Activated CD4-positive, alpha-beta T cell treated with anti-CD3 and anti-CD28 coated beads for 36 hours (primary cell): ENCODE data around the gene ATP8A1. TPM values are rescaled to one million over a fixed set of nuclear protein-coding genes. Genes with fewer than 3 reads are reported as not detected.

ENCODE experiments used
- ATAC-seq: fragments of 200-7000 bp; cut with Tn5 transposase; one replicate; pipeline ENCODE4 v1.10.0; 2021; ENCODE audit warnings: mild to moderate bottlenecking, moderate library complexity
- CTCF ChIA-PET: fragments of 350-600 bp; sonication (Branson Sonifier 250); formaldehyde crosslinking; loops from one replicate; lab custom pipeline; 2021; ENCODE audit warnings: antibody characterized with exemption; lab: Charles Lee
- POLR2A ChIA-PET: fragments of 350-600 bp; sonication (Branson Sonifier 250); formaldehyde crosslinking; loops from one replicate; lab custom pipeline; 2021; ENCODE audit warnings: antibody characterized with exemption, inconsistent platforms; lab: Charles Lee
- DNase-seq: peaks from one replicate; pipeline ENCODE4 v3.0.0-alpha.2; 2020
- H3K27ac Mint-ChIP-seq: one replicate; pipeline ENCODE4 v1.8.0; 2021; ENCODE audit warnings: mixed read lengths
- H3K27me3 Mint-ChIP-seq: one replicate; pipeline ENCODE4 v1.8.0; 2021; ENCODE audit warnings: mixed read lengths
- H3K36me3 Mint-ChIP-seq: one replicate; pipeline ENCODE4 v1.8.0; 2021; ENCODE audit warnings: low read depth, mixed read lengths
- H3K4me1 Mint-ChIP-seq: one replicate; pipeline ENCODE4 v1.8.0; 2021; ENCODE audit warnings: mixed read lengths
- H3K4me3 Mint-ChIP-seq: one replicate; pipeline ENCODE4 v1.8.0; 2021; ENCODE audit warnings: mild to moderate bottlenecking, moderate library complexity, mixed read lengths
- H3K9me3 Mint-ChIP-seq: one replicate; pipeline ENCODE4 v1.8.0; 2021; ENCODE audit warnings: low read depth, mixed read lengths
- intact Hi-C, 2 experiments: fragments of 100-400 bp; cut with DNase I in 1 of 2; cut with micrococcal nuclease in 1 of 2; formaldehyde crosslinking; loops; one replicate each; pipeline versions ENCODE4 v1.14.2 to v1.15.1; 2022 to 2024; cut with DNase I, micrococcal nuclease
- total RNA-seq, 2 experiments: library from RNA; stranded (reverse); gene quantifications; one replicate each; pipeline ENCODE4 v1.2.3, GENCODE V29; 2021

Gene ATP8A1
- total RNA-seq, 2 experiments from 2014 or later, result 15.1 to 21.1 TPM

DNA sequence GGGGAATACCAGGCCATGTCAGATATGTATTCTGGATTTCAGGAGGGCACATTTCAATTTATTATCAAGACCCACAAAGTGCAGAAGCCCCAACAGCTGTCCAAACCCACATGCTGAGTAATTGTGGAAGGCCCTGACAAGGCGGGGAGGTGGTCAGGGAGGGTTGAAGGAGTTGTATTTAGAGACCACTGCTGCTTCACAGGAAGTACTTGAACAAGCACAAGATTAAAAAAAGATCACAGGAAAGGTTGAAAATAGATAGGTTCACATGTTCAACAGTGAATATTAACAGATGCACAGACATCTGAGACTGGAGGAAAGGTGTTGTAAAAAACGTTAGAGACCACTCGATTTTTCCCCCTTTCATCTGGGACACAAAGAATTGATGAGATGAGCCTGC, 17.9 kb downstream of the ATP8A1 start:
- H3K4me3 Mint-ChIP-seq, result no peak overlapping the region
- DNase-seq (no peak), ATAC-seq (no peak)
- no peaks in the 10 kb centered on the region for H3K27me3 Mint-ChIP-seq
- H3K4me1 Mint-ChIP-seq, result peaks cover 76% of the 10 kb centered on the region
- ChIA-PET POLR2A (no interaction called here), CTCF (no interaction called here)
- intact Hi-C loops, result no loop called here
- H3K27ac Mint-ChIP-seq, result no peak overlapping the region
- no peaks in the 10 kb centered on the region for H3K36me3 Mint-ChIP-seq
- no peaks in the 10 kb centered on the region for H3K9me3 Mint-ChIP-seq

DNA sequence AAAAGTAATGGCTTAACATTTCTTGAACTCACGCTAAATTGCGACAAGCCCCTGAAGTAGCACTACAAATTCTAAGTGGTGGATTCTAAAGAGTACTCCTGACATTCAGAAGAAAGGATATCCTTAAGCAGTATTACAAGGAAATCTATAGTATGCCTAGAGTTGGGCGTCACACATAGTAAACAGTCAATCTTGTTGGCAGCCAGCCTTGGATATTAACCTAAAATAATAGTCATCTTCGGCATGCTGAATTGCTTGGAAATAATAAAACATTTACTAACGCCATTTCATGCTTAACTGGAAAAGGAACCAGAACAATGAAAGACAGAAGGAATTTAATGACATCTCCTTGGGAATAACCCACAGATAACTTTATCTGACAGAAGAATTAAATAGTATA, 18.6 kb downstream of the ATP8A1 start:
- intact Hi-C loops, result no loop called here
- no peak overlapping the region for H3K27ac Mint-ChIP-seq
- no peak overlapping the region for H3K4me3 Mint-ChIP-seq
- no peaks in the 10 kb centered on the region for H3K9me3 Mint-ChIP-seq
- ChIA-PET POLR2A (no interaction called here), CTCF (no interaction called here)
- no peaks in the 10 kb centered on the region for H3K36me3 Mint-ChIP-seq
- peaks cover 76% of the 10 kb centered on the region for H3K4me1 Mint-ChIP-seq
- DNase-seq, result no peak
- H3K27me3 Mint-ChIP-seq, result no peaks in the 10 kb centered on the region
- no peak for ATAC-seq

DNA sequence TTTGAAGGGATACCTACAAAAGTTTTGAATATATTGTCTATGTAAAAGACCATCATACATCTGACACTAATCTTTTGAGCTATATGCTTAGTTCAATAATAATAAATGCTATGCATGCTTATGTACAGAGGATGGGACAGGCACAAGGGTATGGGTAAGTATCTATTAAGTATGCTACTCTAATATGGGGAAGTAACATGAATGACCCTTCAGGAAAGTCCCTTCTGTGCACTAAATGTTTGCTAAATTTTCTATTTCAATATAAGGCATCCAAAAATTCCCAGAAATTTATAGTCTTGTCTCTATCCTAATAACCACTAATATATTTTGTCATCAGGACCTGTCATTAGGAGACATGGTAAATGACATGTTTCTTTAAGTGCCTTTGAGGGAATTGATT, 19.0 kb downstream of the ATP8A1 start:
- POLR2A ChIA-PET, result no interaction called here
- DNase-seq, result no peak
- H3K4me1 Mint-ChIP-seq, result peaks cover 79% of the 10 kb centered on the region
- no peak for ATAC-seq
- H3K27me3 Mint-ChIP-seq, result no peaks in the 10 kb centered on the region
- no peak overlapping the region for H3K4me3 Mint-ChIP-seq
- H3K27ac Mint-ChIP-seq, result no peak overlapping the region
- intact Hi-C loops, result no loop called here
- H3K36me3 Mint-ChIP-seq, result no peaks in the 10 kb centered on the region
- H3K9me3 Mint-ChIP-seq, result no peaks in the 10 kb centered on the region
- CTCF ChIA-PET, result interaction anchor here (0.7 to 1.2 kb wide), 3 partner anchors 9 to 42 kb away, joined by 3 to 6 read pairs (median 3); no protein-coding TSS in a partner anchor

DNA sequence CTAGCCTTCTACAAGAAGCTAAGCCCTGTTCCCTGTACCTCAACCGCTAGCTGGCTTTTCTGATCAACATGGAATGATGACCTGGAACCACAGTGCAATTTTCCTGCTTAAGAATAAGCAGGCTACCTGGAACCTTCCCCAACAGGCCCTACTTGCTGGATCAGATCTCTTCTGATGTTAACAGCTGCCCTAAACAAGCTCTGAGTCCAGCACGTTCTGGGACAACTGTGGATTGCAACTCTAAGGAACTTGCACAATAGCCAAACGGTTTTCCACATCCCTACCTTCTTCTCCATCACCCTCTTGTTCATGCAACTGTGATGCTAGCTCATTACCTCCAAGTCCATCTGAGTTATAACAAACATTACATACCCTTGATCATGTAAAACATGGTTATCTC, 19.8 kb downstream of the ATP8A1 start:
- CTCF ChIA-PET, result interaction anchor here (0.6 to 2.1 kb wide), 7 partner anchors 10 to 885 kb away, joined by 3 to 9 read pairs (median 3); partner anchors contain the start of gene ATP8A1
- Mint-ChIP-seq H3K27ac (no peak overlapping the region), H3K36me3 (no peaks in the 10 kb centered on the region), H3K27me3 (no peaks in the 10 kb centered on the region), H3K4me3 (no peak overlapping the region), H3K9me3 (no peaks in the 10 kb centered on the region), H3K4me1 (peaks cover 74% of the 10 kb centered on the region)
- ATAC-seq (no peak), DNase-seq (no peak)
- intact Hi-C loops, result no loop called here
- POLR2A ChIA-PET, result interaction anchor here (1.3 kb wide), 1 partner anchor 9 kb away, joined by 5 read pairs; no protein-coding TSS in a partner anchor

DNA sequence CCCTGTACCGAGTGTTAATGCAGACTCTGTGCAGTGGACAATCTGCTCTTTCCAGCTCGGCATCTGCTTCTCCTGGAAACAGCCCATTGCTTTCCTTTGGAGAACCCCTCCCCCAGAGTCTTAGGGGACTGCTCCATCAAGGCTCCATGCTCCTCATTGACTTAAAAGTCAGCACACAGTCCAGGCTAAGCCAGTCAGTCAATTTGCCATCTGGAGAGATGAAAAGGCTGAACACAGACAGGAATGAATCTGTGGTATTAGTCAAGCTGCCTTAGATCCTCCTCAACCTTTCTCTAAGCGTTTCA, 20.3 kb downstream of the ATP8A1 start:
- CTCF ChIA-PET, result interaction anchor here (0.6 to 2.1 kb wide), 5 partner anchors 11 to 885 kb away, joined by 3 to 9 read pairs (median 3); partner anchors contain the start of gene ATP8A1
- DNase-seq (no peak), ATAC-seq (no peak)
- no peak overlapping the region for H3K4me3 Mint-ChIP-seq
- intact Hi-C loops, result no loop called here
- peaks cover 1% of the 10 kb centered on the region for H3K36me3 Mint-ChIP-seq
- no peaks in the 10 kb centered on the region for H3K27me3 Mint-ChIP-seq
- no peaks in the 10 kb centered on the region for H3K9me3 Mint-ChIP-seq
- peaks cover 71% of the 10 kb centered on the region for H3K4me1 Mint-ChIP-seq
- no peak overlapping the region for H3K27ac Mint-ChIP-seq
- POLR2A ChIA-PET, result interaction anchor here (1.3 kb wide), 1 partner anchor 9 kb away, joined by 5 read pairs; no protein-coding TSS in a partner anchor

DNA sequence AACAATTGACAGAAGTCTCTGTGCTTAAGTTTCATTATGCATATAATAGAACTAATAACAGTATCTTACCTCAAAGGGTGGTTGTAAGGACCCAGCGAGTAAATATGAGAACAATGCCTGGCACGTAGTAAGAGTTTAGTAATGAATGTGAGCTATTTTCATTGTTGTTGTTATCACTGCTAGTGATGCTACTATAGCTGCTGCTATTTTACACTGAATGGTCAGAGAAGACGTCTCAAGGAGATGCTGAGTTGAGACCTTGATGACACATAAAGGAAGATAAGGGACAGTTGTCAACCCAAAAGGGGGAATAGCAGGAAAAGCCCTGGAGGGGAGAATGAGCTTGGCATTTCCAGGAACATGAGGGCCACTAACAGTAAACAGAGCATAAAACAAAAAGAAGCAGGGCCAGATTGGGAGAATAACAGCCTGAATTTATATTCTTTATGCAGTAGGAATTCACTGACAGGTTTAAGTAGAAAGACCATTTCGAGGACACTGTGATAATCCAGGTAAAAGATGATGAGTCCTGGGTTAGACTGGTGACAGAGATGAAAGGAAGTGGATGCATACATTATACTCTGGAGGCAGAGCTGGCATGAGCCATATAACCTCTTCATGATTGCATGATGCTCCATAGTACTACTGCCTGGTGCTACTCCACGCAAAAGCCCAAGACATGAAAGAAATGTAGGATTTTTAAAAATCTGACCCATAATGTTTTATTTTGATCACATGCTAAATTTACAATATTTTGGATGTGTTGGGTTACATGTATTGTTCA, 23.1 kb downstream of the ATP8A1 start:
- ChIA-PET CTCF (interaction anchor here (0.7 to 1.3 kb wide), 3 partner anchors 22 to 43 kb away, joined by 3 read pairs; partner anchors contain the start of gene ATP8A1), POLR2A (interaction anchor here (0.6 kb wide), 1 partner anchor 22 kb away, joined by 4 read pairs; the partner anchor contains the start of gene ATP8A1)
- Mint-ChIP-seq H3K27ac (peak overlapping the region; percentile 37), H3K4me1 (peaks cover 69% of the 10 kb centered on the region), H3K4me3 (no peak overlapping the region), H3K27me3 (no peaks in the 10 kb centered on the region), H3K9me3 (no peaks in the 10 kb centered on the region), H3K36me3 (peaks cover 4% of the 10 kb centered on the region)
- ATAC-seq (peak; percentile 86), DNase-seq (no peak)
- intact Hi-C loops, result no loop called here

DNA sequence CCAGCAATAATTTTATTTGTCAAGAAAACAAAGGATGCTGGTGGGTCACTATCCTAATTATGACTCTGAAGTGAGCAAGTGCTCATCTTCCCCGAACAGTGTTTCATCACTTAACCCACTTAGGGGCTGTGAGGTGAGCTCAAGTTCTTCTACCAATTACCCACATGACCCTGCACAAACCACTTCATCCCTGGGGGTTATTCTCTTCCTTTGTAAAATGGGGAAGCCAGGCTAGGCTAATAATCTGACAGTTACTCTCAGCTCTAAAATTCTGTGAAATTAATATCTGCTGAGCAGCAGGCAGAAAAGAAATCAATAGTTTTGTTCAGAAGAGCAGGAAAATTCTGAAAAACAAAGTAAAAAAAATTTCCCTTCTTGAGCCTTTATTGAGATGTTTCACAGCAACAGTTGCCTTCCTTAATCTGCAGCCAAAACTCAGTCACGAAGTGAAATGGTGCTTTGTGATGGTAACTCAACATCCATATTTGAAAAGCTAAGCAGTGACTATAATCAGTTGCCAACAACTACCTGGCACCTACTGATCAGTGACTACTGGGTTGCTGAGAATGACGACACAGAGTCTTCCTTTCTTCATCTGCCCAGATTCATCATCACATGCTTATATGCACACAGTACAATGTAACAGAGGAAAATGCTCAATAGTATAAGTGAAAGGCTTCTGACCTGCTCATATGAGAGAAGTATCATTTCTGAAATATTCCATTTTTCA, 24.1 kb downstream of the ATP8A1 start:
- DNase-seq (no peak), ATAC-seq (no peak)
- Mint-ChIP-seq H3K27me3 (no peaks in the 10 kb centered on the region), H3K4me1 (peaks cover 70% of the 10 kb centered on the region), H3K4me3 (no peak overlapping the region), H3K27ac (peak overlapping the region; percentile 24), H3K36me3 (peaks cover 4% of the 10 kb centered on the region), H3K9me3 (no peaks in the 10 kb centered on the region)
- ChIA-PET POLR2A (no interaction called here), CTCF (no interaction called here)
- intact Hi-C loops, result no loop called here

DNA sequence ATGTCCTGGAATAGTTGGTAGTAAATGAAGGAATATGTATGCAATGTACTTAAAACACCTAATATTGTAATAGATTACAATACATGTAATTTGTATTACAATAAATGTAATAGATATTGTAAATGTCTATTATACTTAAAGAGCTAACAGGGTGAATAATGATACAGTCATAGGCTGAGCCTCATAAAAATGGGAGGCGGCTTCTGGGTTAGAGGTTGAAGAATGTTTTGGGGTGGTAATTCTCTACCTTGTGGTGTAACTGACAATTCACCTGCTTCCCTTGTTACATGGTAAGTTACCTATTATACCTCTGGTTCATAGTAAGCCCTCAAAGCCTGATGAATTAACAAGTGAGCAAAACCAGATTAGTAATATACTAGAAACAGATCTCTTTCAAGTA, 26.0 kb downstream of the ATP8A1 start:
- Mint-ChIP-seq H3K4me1 (peaks cover 71% of the 10 kb centered on the region), H3K9me3 (no peaks in the 10 kb centered on the region), H3K4me3 (no peak overlapping the region), H3K27me3 (no peaks in the 10 kb centered on the region), H3K36me3 (peaks cover 4% of the 10 kb centered on the region), H3K27ac (no peak overlapping the region)
- ChIA-PET CTCF (no interaction called here), POLR2A (no interaction called here)
- ATAC-seq (no peak), DNase-seq (no peak)
- intact Hi-C loops, result no loop called here

DNA sequence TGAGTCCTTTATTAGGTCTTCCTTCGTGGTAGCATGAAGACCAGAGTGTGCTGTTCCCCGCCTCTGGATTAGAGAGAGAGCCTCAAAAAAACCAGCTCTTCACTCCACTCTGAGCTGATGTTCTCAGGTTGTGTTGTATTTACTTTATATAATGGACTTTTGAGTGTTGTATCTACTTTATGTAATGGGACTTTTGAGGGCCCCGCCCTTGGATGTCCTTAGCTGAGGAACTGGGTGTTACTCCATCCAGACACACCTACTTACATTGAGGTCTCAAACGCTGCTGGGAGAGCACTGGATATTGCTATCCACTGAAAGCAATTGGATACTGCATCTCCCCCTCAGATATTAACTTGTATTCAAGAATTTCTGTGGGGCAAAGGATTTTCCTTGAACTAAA, 28.2 kb downstream of the ATP8A1 start:
- Mint-ChIP-seq H3K27ac (peak overlapping the region; percentile 84), H3K4me3 (no peak overlapping the region), H3K36me3 (peaks cover 6% of the 10 kb centered on the region), H3K9me3 (no peaks in the 10 kb centered on the region), H3K27me3 (no peaks in the 10 kb centered on the region), H3K4me1 (peaks cover 64% of the 10 kb centered on the region)
- ATAC-seq (no peak), DNase-seq (no peak)
- ChIA-PET POLR2A (interaction anchor here (0.7 kb wide), 1 partner anchor 42 kb away, joined by 3 read pairs; no protein-coding TSS in a partner anchor), CTCF (interaction anchor here (0.6 to 0.7 kb wide), 2 partner anchors 18 to 26 kb away, joined by 3 read pairs; no protein-coding TSS in a partner anchor)
- intact Hi-C loops, result loop anchor here in 1 of 2 experiments (1.0 to 5.0 kb wide), 2 partner anchors 29 to 44 kb away; partner anchors contain the start of gene ATP8A1

DNA sequence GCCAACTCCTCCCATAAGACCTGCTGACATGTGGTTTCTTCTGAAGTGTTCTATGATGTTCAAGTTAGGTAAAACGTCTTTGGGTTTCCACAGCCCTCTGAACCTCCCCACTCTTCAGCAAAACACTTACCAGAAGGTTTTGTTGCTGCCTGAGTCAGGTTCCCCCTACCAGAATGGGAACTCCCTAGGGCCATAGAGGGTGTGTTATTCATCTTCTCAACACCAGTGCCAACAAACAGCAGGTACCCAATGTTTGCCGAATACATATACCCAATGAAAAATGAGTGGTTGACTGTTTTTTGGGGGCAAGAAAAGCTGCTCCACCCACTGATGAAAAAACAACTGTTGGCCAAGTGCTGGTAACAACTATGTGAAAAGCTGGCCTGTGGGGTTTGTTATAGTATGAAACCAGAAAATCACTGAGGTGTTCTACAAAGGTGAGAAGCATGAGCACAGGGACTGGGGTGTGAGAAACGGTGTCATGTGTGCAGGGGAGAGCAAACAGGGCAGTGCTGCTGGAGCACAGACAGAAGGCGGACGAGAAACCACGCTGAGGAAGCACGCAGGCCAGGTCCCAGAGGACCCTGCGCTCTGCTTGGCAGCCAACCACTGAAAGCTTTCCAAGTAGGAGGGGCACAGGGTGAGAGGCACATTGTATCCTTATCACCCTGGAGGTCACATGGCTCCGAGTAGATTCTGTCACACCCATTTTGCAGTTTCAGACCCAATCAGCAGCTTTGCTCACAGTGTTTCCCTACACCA, 28.8 kb downstream of the ATP8A1 start:
- intact Hi-C loops, result loop anchor here in 1 of 2 experiments (1.0 to 5.0 kb wide), 2 partner anchors 29 to 44 kb away; partner anchors contain the start of gene ATP8A1

More for the DNA sequence above, 28.8 kb downstream of the ATP8A1 start:
- DNase-seq (peak; percentile 62), ATAC-seq (peak; percentile 93)
- peaks cover 12% of the 10 kb centered on the region for H3K36me3 Mint-ChIP-seq
- POLR2A ChIA-PET, result interaction anchor here (0.7 kb wide), 1 partner anchor 42 kb away, joined by 3 read pairs; no protein-coding TSS in a partner anchor
- H3K27ac Mint-ChIP-seq, result peak overlapping the region; percentile 84
- H3K4me3 Mint-ChIP-seq, result peak overlapping the region; percentile 22
- CTCF ChIA-PET, result interaction anchor here (0.6 to 1.0 kb wide), 2 partner anchors 25 to 36 kb away, joined by 3 read pairs; no protein-coding TSS in a partner anchor
- no peaks in the 10 kb centered on the region for H3K9me3 Mint-ChIP-seq
- peaks cover 57% of the 10 kb centered on the region for H3K4me1 Mint-ChIP-seq
- H3K27me3 Mint-ChIP-seq, result no peaks in the 10 kb centered on the region
